ENCODE measurements around the gene GOLGA5.

- TF ChIP-seq, protein P1, sequence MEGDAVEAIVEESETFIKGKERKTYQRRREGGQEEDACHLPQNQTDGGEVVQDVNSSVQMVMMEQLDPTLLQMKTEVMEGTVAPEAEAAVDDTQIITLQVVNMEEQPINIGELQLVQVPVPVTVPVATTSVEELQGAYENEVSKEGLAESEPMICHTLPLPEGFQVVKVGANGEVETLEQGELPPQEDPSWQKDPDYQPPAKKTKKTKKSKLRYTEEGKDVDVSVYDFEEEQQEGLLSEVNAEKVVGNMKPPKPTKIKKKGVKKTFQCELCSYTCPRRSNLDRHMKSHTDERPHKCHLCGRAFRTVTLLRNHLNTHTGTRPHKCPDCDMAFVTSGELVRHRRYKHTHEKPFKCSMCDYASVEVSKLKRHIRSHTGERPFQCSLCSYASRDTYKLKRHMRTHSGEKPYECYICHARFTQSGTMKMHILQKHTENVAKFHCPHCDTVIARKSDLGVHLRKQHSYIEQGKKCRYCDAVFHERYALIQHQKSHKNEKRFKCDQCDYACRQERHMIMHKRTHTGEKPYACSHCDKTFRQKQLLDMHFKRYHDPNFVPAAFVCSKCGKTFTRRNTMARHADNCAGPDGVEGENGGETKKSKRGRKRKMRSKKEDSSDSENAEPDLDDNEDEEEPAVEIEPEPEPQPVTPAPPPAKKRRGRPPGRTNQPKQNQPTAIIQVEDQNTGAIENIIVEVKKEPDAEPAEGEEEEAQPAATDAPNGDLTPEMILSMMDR (IDR thresholded peaks at IDR 0.05) = no peak
- no peak for TF ChIP-seq POLR2AphosphoS5 (IDR thresholded peaks at IDR 0.05)
These were observed 72.2 kb downstream of the GOLGA5 start for GRCh38 chr14:92866181-92866752.
